ENCODE results near the gene GOLGA6L10. TPM values are rescaled to one million over a fixed set of nuclear protein-coding genes. Genes with fewer than 3 reads are reported as not detected.
"Not testable (repeated sequence)": the region's sequence is repeated elsewhere in the genome, so short reads cannot be mapped to it uniquely, and the experiment has no call there.

Gene GOLGA6L10
- total RNA-seq, 1 donor from 2014 or later = 1.2 TPM

- DNase-seq (ENCODE audit: low read depth); H3K4me3 ChIP-seq (ENCODE audit: low read depth, low read length): not testable (repeated sequence)
Measured at GRCh38 chr15:82322488-82322887, 26.8 kb downstream of the GOLGA6L10 start.

- not testable (repeated sequence) for H3K4me3 ChIP-seq (ENCODE audit: low read depth, low read length); DNase-seq (ENCODE audit: low read depth)
Measured at GRCh38 chr15:82320861-82321260, 28.4 kb downstream of the GOLGA6L10 start.

- not testable (repeated sequence) for H3K4me3 ChIP-seq (ENCODE audit: low read depth, low read length); DNase-seq (ENCODE audit: low read depth)
Measured at GRCh38 chr15:82319522-82320278, 29.6 kb downstream of the GOLGA6L10 start.

- DNase-seq (ENCODE audit: low read depth); H3K4me3 ChIP-seq (ENCODE audit: low read depth, low read length): not testable (repeated sequence)
Measured at GRCh38 chr15:82318281-82318680, 31.0 kb downstream of the GOLGA6L10 start.

GRCh38 chr15:82317516-82317915 is 31.8 kb downstream of the GOLGA6L10 start:
- DNase-seq (ENCODE audit: low read depth); H3K4me3 ChIP-seq (ENCODE audit: low read depth, low read length): not testable (repeated sequence)

GRCh38 chr15:82317091-82317489 is 32.2 kb downstream of the GOLGA6L10 start:
- no peak for DNase-seq (ENCODE audit: low read depth)
- no peak overlapping the region for H3K4me3 ChIP-seq (ENCODE audit: low read depth, low read length)
- no peak for TF ChIP-seq CTCF (conservative IDR thresholded peaks at IDR 0.05; ENCODE audit: low read depth, low read length)

GRCh38 chr15:82316247-82317090 is 32.8 kb downstream of the GOLGA6L10 start:
- DNase-seq (ENCODE audit: low read depth); H3K4me3 ChIP-seq (ENCODE audit: low read depth, low read length): not testable (repeated sequence)

GRCh38 chr15:82315519-82316246 is 33.6 kb downstream of the GOLGA6L10 start:
- TF ChIP-seq CTCF (conservative IDR thresholded peaks at IDR 0.05; ENCODE audit: low read depth, low read length) = no peak
- no peak for DNase-seq (ENCODE audit: low read depth)
- H3K4me3 ChIP-seq (ENCODE audit: low read depth, low read length) = no peak overlapping the region

GRCh38 chr15:82314769-82315518 is 34.3 kb downstream of the GOLGA6L10 start:
- no peak for DNase-seq (ENCODE audit: low read depth)
- TF ChIP-seq CTCF (conservative IDR thresholded peaks at IDR 0.05; ENCODE audit: low read depth, low read length) = no peak
- H3K4me3 ChIP-seq (ENCODE audit: low read depth, low read length) = no peak overlapping the region

- not testable (repeated sequence) for DNase-seq (ENCODE audit: low read depth); H3K4me3 ChIP-seq (ENCODE audit: low read depth, low read length)
Measured at GRCh38 chr15:82313951-82314768, 35.1 kb downstream of the GOLGA6L10 start.
